HL-60 (cell line): Measurements from ENCODE around the gene GUCA2A.

Experiments
- DNase-seq, 2 experiments: peaks; one replicate each; pipeline ENCODE4 v3.0.0-alpha.2; 2010 to 2020; ENCODE audit warnings: low read depth in 1 of 2, low spot score in 1 of 2
- H3K27ac ChIP-seq: fragments of 250-450 bp; sonication (Bioruptor Pico); replicated peaks from 2 replicates; pipeline ENCODE4 v1.5.1; 2020; ENCODE audit warnings: mild to moderate bottlenecking, moderate library complexity
- H3K27me3 ChIP-seq: fragments of 250-450 bp; sonication (Bioruptor Pico); 2 replicates; pipeline ENCODE4 v1.5.1; 2021; ENCODE audit warnings: mild to moderate bottlenecking, moderate library complexity; ENCODE audit not compliant: insufficient read depth, poor library complexity, severe bottlenecking
- H3K4me3 ChIP-seq: replicated peaks from 2 replicates; pipeline ENCODE4 v1.5.1; 2011; ENCODE audit warnings: mild to moderate bottlenecking, control low read depth, low read length; ENCODE audit not compliant: insufficient read depth
- GABPA ChIP-seq: IDR thresholded peaks from 2 replicates; pipeline ENCODE4 v1.6.1; 2012; ENCODE audit warnings: low read depth
- POLR2AphosphoS5 ChIP-seq: IDR thresholded peaks from 2 replicates; pipeline ENCODE4 v1.6.1; 2012; ENCODE audit warnings: low read depth
- SPI1 ChIP-seq: IDR thresholded peaks from 2 replicates; pipeline ENCODE4 v1.6.1; 2012; ENCODE audit warnings: low read depth, mild to moderate bottlenecking, borderline replicate concordance
- TF ChIP-seq, protein P1 (sequence below): IDR thresholded peaks from 2 replicates; pipeline ENCODE4 v1.6.1; 2012; ENCODE audit warnings: low read depth; ENCODE audit not compliant: insufficient replicate concordance
- TF ChIP-seq, protein P2 (sequence below): IDR thresholded peaks from one replicate; pipeline ENCODE4 v1.5.1; 2011; ENCODE audit warnings: low read length, control low read depth, inconsistent platforms; ENCODE audit not compliant: insufficient read depth

The GUCA2A gene

DNA sequence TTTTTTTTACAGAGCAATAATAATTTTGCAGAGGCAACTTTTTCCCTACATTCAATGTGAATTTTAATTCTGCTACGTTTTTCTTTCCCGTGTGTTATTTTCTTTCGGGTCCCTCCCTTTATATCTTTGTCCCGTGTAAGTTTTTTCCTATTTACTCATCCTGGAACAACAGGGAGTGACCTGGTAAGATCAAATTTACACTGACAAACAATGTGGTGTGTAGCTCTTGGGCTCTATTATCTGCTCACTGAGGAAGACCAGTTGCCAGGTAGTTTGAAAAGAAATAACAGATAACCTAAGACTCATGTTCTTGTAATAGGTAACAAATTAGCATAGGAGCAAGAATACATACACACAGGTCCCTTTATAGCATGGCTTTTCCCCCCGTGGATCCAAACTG lies 33.7 kb upstream of the GUCA2A start:
- no peaks in the 10 kb centered on the region for H3K27me3 ChIP-seq
- H3K4me3 ChIP-seq, result no peak overlapping the region
- no peak for DNase-seq
- TF ChIP-seq SPI1 (no peak), POLR2AphosphoS5 (no peak), GABPA (no peak)
- TF ChIP-seq, protein P1, sequence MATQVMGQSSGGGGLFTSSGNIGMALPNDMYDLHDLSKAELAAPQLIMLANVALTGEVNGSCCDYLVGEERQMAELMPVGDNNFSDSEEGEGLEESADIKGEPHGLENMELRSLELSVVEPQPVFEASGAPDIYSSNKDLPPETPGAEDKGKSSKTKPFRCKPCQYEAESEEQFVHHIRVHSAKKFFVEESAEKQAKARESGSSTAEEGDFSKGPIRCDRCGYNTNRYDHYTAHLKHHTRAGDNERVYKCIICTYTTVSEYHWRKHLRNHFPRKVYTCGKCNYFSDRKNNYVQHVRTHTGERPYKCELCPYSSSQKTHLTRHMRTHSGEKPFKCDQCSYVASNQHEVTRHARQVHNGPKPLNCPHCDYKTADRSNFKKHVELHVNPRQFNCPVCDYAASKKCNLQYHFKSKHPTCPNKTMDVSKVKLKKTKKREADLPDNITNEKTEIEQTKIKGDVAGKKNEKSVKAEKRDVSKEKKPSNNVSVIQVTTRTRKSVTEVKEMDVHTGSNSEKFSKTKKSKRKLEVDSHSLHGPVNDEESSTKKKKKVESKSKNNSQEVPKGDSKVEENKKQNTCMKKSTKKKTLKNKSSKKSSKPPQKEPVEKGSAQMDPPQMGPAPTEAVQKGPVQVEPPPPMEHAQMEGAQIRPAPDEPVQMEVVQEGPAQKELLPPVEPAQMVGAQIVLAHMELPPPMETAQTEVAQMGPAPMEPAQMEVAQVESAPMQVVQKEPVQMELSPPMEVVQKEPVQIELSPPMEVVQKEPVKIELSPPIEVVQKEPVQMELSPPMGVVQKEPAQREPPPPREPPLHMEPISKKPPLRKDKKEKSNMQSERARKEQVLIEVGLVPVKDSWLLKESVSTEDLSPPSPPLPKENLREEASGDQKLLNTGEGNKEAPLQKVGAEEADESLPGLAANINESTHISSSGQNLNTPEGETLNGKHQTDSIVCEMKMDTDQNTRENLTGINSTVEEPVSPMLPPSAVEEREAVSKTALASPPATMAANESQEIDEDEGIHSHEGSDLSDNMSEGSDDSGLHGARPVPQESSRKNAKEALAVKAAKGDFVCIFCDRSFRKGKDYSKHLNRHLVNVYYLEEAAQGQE, result no peak
- TF ChIP-seq, protein P2, sequence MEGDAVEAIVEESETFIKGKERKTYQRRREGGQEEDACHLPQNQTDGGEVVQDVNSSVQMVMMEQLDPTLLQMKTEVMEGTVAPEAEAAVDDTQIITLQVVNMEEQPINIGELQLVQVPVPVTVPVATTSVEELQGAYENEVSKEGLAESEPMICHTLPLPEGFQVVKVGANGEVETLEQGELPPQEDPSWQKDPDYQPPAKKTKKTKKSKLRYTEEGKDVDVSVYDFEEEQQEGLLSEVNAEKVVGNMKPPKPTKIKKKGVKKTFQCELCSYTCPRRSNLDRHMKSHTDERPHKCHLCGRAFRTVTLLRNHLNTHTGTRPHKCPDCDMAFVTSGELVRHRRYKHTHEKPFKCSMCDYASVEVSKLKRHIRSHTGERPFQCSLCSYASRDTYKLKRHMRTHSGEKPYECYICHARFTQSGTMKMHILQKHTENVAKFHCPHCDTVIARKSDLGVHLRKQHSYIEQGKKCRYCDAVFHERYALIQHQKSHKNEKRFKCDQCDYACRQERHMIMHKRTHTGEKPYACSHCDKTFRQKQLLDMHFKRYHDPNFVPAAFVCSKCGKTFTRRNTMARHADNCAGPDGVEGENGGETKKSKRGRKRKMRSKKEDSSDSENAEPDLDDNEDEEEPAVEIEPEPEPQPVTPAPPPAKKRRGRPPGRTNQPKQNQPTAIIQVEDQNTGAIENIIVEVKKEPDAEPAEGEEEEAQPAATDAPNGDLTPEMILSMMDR, result no peak
- no peak overlapping the region for H3K27ac ChIP-seq

- no peak for TF ChIP-seq GABPA
- no peak for TF ChIP-seq POLR2AphosphoS5
- TF ChIP-seq, protein P2, result no peak
- TF ChIP-seq, protein P1, result no peak
- no peak for TF ChIP-seq SPI1
- H3K27ac ChIP-seq, result no peak overlapping the region
- no peaks in the 10 kb centered on the region for H3K27me3 ChIP-seq
- DNase-seq, result no peak
- H3K4me3 ChIP-seq, result no peak overlapping the region
These were observed 31.3 kb upstream of the GUCA2A start for GRCh38 chr1:42195841-42196240.

DNA sequence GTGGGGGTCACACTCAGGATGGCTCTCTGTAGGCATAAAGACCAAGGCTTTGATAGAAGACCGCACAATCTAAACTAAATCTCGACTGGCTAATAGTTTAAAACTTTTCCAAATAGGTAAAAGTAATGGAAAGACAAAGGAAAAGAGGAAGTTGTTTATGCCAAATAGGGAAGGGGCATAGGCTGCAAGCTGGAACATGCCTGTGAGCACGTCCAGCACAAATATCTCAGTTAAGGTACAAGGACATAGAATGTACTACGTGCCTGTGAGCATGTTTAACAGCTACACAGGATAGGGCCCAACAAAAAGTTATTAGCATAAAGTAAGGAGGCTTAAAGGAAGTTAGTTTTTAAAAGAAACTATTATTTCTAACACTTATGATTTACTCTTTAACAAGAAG lies 27.6 kb upstream of the GUCA2A start:
- DNase-seq, result no peak
- Histone ChIP-seq H3K27me3 (no peaks in the 10 kb centered on the region), H3K4me3 (no peak overlapping the region), H3K27ac (no peak overlapping the region)
- TF ChIP-seq POLR2AphosphoS5, result no peak
- TF ChIP-seq SPI1, result no peak
- TF ChIP-seq GABPA, result no peak
- TF ChIP-seq, protein P1, result no peak
- TF ChIP-seq, protein P2, result no peak
